GM19324 (cell line): ENCODE measurements around the gene KRTAP5-8.
"Not testable (repeated sequence)": the region's sequence is repeated elsewhere in the genome, so short reads cannot be mapped to it uniquely, and the experiment has no call there.

Source experiments
- ATAC-seq: cut with Tn5 transposase; IDR thresholded peaks from one replicate; pipeline ENCODE4 v1.9.1; 2021; ENCODE audit warnings: mild to moderate bottlenecking, moderate library complexity; ENCODE audit not compliant: unreplicated experiment, low FRiP score

The KRTAP5-8 gene

DNA sequence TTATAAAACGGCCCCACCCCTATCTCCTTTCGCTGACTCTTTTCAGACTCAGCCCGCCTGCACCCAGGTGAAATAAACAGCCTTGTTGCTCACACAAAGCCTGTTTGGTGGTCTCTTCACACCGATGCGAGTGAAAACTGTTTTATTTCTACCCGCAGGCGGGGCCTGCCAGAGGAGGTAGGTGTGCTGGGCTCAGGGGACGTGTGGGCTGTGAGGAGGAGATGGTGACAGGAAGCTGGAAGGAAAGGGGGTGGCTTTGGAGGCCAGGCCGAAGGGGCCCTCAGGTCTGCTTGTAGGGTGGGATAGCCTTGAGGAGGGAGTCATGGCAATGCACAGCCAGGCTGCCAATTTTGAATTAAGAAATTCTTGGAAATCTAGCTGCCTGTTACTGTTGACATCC is 32.0 kb upstream of the KRTAP5-8 start:
- ATAC-seq: no peak

DNA sequence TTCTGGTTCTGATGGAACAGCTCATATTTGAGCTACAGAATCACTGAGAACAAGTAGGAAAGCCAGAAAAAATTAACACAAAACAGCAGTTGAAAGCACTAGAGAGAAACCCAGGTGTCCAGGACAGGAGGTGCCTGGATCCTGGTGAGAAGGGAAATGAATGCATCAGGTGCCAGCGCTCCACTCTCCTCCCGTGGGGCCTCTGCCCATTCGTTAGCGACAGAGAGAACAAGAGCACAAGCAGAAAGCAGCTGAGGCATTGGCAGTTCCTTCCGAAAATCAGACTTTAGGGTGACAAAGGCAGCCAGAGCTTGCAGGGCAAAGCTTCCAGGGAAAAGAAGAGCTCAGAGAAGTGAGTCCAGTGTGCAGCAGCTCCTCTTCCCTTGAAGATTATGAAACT is 30.7 kb upstream of the KRTAP5-8 start:
- ATAC-seq: no peak

DNA sequence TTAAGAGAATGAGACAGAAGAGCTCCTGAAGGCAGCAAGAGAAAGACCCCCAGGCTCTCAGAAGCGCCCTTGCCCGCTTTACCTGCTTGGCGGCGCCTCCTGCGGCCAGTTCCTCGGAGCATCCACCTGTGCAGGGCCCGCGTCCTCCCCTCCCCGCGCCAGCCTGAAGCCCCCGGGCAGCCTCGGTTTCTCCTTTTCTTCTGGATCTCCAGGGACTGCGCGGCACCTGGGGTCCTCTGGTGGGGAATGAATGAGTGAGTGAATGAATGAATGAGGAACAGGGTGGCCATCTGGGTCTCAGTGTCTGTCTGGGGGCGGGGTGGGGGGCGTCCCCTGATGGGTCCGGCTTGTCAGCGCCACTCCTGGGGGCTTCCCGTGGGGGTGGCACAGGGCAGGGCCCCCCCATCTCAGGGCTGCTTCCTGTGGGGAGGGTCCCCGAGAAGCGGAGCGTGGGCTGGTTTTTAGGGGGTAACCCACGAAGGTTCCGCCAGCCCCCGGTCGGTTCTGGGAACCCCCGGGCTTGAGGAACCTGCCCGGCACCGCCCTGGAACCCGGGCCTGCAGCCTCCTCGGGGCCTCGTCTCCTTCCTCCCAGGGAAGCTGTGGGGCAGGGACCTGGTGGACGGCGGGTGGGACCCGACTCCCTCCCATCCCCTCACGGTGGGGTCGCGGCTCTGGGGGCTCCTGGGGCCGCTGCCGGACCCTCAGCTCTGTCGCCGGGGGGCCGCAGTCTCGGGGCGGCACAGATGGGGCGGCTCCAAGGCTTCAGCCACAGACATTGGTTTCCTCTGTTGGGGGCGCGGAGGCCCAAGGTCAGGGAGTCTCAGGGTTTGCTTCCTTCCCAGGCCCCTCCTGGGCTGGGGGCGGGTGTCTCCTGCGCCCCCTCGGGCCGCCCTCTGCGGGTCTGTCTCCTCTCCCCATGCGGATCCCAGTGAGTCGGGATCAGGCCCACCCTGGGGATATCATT is 19.0 kb upstream of the KRTAP5-8 start:
- no peak for ATAC-seq

DNA sequence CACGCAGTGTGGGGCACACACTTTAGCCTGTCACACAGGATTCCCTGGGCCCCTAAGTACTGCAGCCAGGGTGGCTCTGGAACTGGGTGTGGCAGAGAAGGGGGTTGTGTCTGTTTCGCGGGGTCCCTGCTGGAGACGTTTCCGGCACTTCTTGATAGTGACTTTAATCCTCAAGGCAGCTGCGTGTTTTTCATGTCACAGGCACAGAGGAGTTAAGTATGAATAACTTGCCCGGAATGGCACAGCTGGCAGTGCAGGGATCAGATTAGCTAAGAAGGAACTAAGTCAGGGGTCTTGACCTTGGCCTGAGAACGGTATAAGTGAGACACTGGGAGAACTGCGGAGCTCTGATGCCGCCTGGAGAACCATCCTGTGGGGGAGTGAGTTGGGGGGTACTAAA is 18.3 kb upstream of the KRTAP5-8 start:
- ATAC-seq: no peak

DNA sequence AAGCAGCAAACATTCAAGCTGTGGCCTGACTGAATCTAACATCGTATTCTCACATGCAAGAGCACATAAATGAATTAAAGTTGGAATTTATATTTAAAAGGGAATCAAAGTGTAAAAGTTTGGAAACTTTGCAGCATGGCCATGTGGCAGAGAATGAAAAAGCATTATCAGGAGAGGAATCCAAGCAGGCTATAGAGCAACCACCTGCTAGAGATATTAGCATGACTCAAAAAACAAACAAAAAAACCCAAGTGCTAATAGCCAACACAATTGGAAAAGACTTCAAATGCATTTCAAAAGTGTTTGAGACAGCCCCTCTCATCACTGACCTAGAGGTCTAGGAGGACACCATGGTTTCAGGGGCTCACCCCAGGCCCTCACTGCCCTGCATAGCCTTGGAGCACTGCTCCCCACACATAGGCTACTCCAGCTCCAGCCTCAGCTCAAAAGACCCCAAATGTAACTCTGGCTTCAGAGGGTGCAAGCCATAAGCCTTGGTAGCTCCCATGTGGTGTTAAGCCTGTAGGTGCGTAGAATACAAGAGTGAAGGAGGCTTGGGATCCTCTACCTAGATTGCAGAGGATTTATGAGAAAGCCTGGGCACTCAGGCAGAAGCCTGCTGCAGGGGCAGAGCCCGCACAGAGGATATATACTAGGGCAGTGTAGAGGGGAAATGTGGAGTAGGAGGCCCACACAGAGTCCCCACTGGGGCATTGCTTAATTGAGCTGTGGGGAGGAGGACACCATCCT is 12.5 kb upstream of the KRTAP5-8 start:
- no peak for ATAC-seq

DNA sequence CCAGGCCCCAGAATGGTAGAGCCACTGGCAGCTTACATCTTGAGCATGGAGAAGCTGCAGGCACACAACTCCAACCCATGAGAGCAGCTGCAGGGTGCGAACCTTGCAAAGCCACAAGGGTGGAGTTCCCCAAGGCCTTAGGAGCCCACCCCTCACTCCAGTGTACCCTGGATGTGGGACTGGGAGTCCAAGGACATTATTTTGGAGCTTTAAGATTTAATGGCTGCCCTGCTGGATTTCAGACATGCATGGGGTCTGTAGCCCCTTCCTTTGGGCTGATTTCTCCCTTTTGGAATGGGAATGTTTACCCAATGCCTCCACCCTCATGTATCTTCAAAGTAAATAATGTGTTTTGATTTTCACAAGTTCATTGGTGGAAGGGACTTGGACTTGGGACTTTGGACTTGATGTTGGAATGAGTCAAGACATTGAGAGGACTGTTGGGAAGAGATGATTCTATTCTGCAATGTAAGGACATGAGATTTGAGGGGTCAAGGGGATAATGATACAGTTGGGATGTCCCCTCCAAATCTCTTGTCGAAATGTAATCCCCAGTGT is 11.8 kb upstream of the KRTAP5-8 start:
- no peak for ATAC-seq

DNA sequence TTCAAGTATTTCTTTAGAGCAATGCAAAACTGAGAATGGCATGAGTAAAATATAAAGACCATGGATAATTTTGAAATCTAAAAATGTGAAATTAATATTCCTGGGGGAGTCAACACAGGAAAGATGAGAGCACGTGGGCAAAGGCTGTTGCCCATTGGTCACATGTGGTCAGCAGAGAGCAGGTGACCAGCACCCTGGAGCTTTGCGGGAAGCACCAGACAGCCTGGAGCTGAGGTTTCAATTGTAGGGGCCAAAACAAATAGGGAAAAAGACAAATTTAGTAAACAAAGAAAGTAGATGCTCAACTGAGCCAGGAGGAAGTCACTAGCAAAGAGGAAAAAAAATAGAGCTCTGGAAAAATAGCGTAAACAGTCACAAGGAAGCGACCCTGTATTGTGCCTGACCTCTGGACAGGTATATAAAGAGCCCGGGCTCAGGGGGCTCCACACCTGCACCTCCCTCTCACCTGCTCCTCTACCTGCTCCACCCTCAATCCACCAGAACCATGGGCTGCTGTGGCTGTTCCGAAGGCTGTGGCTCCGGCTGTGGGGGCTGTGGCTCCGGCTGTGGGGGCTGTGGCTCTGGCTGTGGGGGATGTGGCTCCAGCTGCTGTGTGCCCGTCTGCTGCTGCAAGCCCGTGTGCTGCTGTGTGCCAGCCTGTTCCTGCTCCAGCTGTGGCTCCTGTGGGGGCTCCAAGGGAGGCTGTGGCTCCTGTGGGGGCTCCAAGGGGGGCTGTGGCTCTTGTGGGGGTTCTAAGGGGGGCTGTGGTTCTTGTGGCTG is 10.8 kb upstream of the KRTAP5-8 start, which contains the start of gene KRTAP5-7:
Gene KRTAP5-7 (plus strand): TSS at position 472 of the 780 bp plus-strand sequence. CDS start 34 bp downstream, at position 506.
- not testable (repeated sequence) for ATAC-seq

DNA sequence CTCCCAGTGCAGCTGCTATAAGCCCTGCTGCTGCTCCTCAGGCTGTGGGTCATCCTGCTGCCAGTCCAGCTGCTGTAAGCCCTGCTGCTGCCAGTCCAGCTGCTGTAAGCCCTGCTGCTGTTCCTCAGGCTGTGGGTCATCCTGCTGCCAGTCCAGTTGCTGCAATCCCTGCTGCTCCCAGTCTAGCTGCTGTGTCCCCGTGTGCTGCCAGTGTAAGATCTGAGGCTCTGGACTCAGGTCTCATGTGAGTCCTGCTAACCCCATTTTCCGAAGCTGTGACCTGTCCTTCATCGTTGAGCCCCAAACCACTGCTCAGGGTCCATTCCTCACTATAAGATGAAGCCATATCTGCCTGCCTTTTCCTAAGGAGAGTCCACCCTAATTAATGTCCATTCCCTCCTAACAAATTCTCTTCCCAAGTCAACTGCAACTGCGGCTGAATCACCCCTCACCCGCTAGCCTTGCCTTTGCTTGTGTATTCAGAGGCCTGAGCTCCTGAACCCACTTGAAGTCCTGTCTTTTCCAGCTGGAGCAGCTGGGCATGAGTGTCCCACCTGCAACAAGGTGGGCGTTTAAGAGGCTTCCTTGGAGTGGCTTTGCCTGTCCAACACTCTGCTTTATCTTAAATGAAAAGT is 10.1 kb upstream of the KRTAP5-8 start:
- ATAC-seq: no peak

DNA sequence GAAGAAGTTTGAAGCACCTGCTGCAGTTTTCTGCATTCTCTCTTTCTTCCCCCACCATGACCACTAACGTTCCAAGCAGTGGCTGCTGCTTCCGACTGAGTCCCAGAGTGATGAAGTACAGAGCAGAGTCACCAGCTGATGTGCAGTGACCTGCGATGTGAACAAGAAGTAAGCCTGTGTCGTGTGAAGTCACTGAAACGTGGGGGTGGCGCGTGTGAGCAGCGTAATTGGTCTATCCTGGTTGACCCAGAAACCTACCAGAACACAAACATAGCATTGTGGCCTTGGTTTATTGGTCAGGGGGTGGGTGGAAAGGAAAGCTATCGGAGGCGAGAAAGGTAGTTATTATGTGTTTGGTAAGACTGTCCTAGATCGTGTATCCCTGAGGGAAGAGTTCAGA is 7.2 kb upstream of the KRTAP5-8 start:
- no peak for ATAC-seq

DNA sequence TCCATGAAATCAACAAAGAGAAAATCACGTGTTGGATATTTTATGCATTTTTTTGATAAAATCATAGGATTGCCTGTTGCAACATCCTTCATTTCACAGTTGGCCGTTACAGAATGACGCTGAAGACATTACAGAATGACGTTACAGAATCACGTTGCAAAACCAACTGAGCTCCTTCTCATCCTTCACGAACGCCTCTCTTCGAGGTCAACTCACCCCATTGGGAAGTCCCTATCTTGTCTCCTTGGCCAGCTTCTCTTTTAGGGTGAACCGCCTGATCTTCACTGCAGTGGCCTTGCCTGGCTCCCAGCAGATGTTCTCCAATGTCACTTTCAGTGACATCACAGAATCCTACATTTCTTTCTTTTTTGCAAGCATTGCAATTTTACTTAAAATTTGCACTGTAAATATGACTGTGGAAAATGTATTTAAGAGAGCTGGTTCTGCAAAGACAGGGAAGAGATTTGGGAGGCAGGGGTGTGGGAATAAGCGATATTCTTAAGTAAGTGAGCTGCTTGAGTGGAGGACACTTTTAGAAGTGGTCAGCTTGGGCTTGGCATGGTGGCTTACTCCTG is 5.7 kb upstream of the KRTAP5-8 start:
- no peak for ATAC-seq

DNA sequence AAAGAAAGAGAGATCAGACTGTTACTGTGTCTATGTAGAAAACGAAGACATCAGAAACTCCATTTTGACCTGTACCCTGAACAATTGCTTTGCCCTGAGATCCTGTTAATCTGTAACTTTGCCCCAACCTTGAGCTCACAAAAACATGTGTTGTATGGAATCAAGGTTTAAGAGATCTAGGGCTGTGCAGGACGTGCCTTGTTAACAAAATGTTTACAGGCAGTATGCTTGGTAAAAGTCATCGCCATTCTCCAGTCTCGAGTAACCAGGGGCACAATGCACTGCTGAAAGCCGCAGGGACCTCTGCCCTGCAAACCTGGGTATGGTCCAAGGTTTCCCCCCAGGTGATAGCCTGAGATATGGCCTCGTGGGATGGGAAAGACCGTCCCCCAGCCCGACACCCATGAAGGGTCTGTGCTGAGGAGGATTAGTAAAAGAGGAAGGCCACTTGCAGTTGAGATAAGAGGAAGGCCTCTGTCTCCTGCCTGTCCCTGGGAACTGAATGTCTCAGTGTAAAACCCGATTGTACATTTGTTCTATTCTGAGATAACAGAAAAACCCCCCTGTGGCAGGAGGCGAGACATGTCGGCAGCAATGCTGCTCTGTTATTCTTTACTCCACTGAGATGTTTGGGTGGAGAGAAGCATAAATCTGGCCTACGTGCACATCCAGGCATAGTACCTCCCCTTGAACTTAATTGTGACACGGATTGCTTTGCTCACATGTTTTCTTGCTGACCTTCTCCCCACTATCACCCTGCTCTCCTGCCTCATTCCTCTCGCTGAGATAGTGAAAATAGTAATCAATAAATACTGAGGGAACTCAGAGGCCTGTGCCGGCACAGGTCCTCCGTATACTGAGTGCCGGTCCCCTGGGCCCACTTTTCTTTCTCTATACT is 2.9 kb upstream of the KRTAP5-8 start:
- ATAC-seq: not testable (repeated sequence)

DNA sequence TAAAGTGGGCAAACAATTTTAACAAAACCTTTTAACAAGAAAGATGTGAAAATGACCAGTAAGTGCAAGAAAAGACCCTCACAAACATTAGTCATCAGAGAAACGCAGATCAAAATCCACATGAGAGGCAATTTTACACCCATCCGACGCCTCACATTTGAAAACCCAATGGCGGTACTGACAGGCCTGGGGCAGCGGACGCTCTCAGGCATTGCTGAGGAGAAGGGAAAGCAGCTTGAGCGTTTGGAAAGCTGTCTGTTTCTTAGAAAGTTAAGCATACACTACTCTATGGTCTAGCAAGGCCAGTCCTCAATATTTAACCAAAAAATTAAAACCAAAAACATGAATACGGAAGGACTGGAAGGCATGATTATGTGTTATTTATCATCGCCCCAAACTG is 2.0 kb upstream of the KRTAP5-8 start:
- ATAC-seq: no peak

DNA sequence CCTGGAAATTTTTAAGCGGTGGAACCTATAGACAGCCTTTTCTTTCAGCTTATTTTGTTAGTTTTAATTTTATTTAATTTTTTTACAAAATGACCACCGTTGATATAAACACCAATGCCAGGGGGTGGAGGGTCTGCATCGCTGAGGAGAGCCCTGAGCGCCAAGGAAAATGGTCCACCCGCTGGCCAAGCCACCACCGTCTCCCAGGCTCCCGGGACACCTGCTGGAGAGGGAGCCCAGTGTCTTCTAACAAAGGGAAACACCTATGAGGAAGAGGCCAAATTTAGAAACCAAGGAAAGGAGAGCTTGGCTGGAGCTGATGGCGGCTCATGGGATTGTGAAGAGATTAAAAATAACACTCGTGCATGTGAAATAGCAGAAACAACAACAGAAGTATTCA is 288 bp upstream of the KRTAP5-8 start:
- no peak for ATAC-seq

DNA sequence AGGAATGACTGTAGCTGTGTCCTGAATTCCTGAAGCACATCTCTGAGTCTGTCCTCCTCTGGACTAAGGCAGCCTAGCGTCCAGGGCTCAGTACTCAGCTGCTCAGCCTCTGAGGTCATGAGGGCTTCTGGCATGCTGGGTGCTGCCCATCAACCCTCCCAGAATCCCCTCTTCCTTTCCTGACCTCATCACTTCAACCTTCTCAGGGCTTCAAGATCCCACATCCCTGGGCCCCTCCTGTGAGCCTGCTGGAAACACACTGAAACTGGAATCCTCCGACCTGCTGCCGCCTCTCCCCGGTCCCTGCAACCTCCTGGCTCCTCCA is 803 bp downstream of the KRTAP5-8 start:
- ATAC-seq: no peak

DNA sequence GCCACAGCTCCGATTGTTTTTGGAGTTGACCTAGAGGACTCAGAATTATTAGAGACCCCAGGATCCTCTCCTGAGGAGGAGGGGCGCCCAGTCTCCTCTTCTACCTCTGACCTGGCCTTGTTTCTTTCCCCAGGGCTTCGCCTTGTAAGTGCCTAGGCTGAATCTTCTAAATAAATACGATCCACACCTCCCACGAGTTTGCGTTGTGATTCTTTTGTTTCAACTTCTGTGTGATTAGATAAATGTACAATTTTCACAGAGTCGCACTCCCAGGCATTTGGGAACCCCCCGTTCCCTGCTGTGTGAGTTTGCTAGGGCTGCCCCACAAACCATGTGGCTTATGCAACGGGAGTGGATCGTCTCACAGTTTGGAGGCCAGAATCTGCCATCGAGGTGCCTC is 1.2 kb downstream of the KRTAP5-8 start:
- no peak for ATAC-seq

DNA sequence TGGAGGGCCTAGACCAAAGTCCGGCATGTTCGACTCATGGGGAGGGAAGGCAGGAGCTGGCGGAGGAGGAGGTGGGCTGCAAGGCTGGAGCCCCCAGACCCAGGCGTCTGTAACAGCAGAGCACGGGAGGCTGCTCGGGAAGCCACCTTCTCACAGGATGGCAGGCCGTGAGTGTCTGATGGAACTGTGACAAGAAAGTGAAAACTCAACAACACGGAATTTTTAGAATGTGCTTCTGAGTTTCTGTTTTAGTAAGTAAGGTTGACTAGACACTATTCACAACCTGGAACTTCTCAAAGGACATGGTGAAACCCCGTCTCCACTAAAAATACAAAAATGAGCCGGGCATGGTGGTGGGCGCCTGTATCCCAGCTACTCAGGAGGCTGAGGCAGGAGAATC is 2.1 kb downstream of the KRTAP5-8 start:
- not testable (repeated sequence) for ATAC-seq

DNA sequence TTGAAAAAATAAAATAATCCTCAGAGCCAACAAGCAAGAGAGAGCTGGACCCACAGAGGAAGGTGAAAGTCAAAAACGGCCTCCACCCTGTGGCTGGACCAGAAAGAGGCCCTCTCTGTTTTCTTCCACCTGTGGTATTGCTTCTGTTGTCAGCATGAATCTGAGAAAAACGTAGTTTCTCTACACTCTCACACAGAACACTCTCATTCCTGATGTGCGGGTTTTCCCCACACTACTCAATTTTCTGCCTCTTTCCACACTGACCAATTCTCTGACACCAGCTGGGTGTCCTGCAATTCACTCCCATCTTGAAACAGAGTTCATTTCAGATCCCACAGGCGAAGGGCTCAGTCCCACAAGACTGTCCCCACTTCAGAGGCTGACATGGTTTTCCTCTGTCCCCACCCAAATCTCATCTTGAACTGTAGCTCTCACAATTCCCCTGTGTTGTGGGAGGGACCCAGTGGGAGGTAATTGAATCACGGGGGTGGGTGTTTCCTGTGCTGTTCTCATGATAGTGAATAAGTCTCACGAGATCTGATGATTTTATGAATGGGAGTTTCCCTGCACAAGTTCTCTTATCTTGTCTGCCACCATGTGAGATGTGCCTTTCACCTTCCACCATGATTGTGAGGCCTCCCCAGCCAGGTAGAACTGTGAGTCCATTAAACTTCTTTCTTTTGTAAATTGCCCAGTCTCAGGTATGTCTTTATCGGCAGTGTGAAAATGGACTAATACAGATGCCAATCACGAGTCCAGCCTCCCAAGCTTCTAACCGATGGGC is 2.9 kb downstream of the KRTAP5-8 start:
- ATAC-seq: not testable (repeated sequence)

DNA sequence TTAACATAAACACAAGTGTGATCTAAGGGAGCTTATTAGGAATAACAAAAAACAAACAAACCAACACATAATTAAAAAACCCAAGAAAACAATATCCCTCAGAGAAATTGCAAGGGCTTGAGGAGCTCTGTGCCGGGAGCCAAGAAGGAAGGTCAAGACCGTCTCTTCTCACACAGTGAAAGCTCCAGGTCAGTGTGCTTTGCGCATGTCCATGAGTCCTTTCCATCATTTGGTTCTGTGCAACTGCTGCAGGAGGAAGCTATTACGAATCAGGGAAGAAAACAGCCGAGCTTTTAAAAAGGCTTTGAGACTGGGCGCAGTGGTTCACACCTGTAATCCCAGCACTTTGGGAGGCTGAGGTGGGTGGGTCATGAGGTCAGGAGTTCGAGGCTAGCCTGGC is 4.6 kb downstream of the KRTAP5-8 start:
- no peak for ATAC-seq
